GM21367 (cell line): ENCODE data around the gene PTH1R.

ENCODE experiments used
- ATAC-seq: cut with Tn5 transposase; IDR thresholded peaks from one replicate; pipeline ENCODE4 v1.9.1; 2021; ENCODE audit not compliant: unreplicated experiment

Gene PTH1R

GRCh38 chr3:46863261-46863782 lies 14.2 kb upstream of the PTH1R start, which contains the start of gene MYL3:
Gene MYL3 (minus strand): TSS chr3:46863444. CDS start chr3:46863390, 54 bp downstream.
- no peak for ATAC-seq

GRCh38 chr3:46864061-46864881 lies 13.2 kb upstream of the PTH1R start:
- ATAC-seq = no peak

GRCh38 chr3:46865031-46865507 lies 12.5 kb upstream of the PTH1R start:
- ATAC-seq = no peak

- no peak for ATAC-seq
Measured at GRCh38 chr3:46865546-46865945, 12.0 kb upstream of the PTH1R start.

- no peak for ATAC-seq
Measured at GRCh38 chr3:46866032-46866595, 11.4 kb upstream of the PTH1R start.

- ATAC-seq = no peak
Measured at GRCh38 chr3:46866720-46867549, 10.6 kb upstream of the PTH1R start.

- ATAC-seq = no peak
Measured at GRCh38 chr3:46867550-46867898, 10.0 kb upstream of the PTH1R start.

- no peak for ATAC-seq
Measured at GRCh38 chr3:46868287-46868686, 9.2 kb upstream of the PTH1R start.

GRCh38 chr3:46868948-46869347 lies 8.6 kb upstream of the PTH1R start:
- ATAC-seq = no peak

- ATAC-seq = no peak
Measured at GRCh38 chr3:46869440-46869839, 8.1 kb upstream of the PTH1R start.

GRCh38 chr3:46870651-46871050 lies 6.9 kb upstream of the PTH1R start:
- no peak for ATAC-seq

GRCh38 chr3:46871222-46871621 lies 6.3 kb upstream of the PTH1R start:
- ATAC-seq = no peak

- no peak for ATAC-seq
Measured at GRCh38 chr3:46873521-46873920, 4.0 kb upstream of the PTH1R start.

GRCh38 chr3:46874430-46874829 lies 3.1 kb upstream of the PTH1R start:
- no peak for ATAC-seq

GRCh38 chr3:46875560-46875959 lies 2.0 kb upstream of the PTH1R start:
- ATAC-seq = no peak

- no peak for ATAC-seq
Measured at GRCh38 chr3:46876313-46877300, 914 bp upstream of the PTH1R start.

GRCh38 chr3:46878781-46879436 lies 1.4 kb downstream of the PTH1R start:
- ATAC-seq = no peak

GRCh38 chr3:46880884-46881595 lies 3.5 kb downstream of the PTH1R start:
- ATAC-seq = no peak
